ENCODE measurements around the gene EPHB6. TPM values are rescaled to one million over a fixed set of nuclear protein-coding genes. Genes with fewer than 3 reads are reported as not detected.

Gene EPHB6
- total RNA-seq, 1 experiment from 2014 or later: not detected

DNA sequence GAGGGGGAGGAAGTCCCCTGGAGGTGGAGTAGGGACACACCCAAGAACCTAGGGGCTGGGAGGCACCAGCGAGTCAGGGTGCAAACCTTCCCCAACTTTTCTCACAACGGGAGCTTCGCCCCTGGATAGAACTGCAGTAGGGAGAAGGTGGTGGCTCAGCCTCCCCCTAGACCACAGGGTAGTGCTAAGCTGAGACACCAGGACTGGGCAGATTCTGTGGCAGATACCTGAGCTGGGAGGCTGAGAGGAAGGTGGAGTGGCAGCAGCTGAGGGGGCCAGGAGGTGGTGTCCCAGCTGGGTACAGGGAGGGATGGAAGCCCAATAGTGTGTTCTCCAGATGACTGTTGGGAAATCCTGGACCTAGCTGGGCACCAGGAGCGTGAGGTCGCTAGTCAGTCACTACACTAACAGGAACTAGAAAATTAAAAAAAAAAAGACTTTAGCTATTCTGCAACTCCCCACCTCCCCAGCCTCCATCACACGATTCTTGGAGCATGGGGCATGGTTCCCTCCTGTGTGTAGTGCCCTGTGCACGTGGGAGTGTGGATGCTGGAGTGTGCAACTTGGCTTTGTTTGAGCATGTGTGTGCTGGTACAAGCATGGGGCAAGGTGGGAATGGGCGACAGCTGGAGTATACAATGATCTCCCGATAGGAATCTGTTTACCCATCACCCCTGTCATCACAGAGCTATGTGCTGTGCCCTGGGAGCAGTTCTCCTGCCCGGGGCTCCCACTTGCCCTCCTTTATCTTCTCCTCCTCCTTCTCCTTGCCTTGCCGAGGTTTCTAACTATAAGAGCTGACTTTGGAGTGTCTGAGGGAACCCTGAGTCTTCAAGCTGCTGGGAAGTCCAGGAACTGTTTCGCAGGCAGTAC is 39.5 kb downstream of the EPHB6 start:
- DNase-seq (ENCODE audit: extremely low read depth, low read depth): no peak

DNA sequence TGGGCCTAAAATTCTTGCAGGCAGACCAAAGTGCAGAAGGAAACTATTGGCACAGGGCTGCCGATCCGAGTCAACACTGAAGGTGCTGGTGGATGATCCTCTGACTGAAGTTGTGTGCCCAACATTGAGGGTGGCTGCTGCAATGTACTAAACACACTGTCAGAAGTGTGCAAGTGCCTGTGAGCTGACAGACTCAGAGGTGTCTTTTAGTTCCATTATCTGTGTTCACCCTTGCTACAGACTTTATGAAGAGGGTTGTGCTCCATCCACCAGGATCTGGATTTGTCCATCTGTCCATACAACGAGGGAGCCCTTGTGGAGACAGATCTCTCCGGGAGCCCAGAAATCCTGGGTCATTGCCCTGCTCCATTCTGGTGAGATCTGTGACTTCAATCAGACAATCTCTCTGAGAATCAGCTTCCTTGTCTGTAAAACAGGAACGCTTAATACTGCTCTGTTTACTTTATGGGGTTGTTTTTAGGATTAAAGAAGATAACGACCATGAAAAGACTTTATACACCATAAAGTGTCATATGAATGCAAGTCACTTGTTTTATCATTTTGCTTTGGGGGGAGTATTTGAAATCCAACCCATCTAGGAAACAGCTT is 40.2 kb downstream of the EPHB6 start:
- no peak for DNase-seq (ENCODE audit: extremely low read depth, low read depth)

DNA sequence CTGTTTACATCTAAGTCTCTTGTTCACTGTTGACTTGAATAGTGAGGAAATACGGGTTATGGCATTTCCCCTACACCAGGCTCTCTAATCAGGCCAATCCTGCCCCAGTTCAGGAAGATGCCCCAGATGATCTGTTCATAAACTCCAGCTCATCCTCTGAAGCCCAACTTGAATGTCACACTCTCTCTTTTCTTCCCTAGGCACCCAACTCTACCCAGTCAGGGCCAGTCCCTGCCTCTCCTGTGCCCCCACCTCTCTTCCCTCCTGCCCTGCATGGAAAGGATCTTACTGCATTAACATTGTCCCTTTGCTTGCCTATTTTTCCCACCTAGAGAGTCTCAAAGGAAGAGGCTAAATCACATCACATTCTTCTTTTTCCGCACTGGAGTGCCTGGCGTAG is 41.3 kb downstream of the EPHB6 start:
- DNase-seq (ENCODE audit: extremely low read depth, low read depth): no peak

DNA sequence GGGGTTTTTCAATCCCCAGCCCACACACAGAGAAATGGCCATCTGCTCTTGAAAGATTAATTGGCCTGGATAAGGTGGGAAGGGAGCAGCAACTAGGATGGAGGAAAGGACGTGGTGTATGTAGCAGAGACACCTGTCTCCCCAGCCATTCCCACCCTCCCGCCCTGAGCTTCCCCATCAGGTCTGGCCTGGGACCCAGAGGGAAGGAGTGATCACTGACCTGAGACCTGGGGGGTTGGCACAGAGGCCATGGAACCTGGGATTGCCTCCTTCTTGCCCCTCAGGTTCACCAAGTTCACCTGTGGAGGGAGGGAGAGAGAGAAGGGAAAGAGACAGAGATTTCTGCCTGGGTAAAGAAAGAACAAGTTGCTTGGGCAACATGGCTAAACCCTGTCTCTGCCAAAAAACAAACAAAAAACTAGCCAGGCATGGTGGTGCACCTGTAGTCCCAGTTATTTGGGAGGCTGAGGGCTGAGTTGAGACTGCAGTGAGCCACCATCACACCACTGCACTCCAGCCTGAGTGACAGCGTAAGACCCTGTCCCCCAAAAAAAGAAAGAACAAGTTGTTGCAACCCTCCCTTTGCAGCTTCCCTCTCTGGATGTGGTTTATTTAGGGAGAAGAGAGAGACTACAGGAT is 42.0 kb downstream of the EPHB6 start:
- DNase-seq (ENCODE audit: extremely low read depth, low read depth): no peak

DNA sequence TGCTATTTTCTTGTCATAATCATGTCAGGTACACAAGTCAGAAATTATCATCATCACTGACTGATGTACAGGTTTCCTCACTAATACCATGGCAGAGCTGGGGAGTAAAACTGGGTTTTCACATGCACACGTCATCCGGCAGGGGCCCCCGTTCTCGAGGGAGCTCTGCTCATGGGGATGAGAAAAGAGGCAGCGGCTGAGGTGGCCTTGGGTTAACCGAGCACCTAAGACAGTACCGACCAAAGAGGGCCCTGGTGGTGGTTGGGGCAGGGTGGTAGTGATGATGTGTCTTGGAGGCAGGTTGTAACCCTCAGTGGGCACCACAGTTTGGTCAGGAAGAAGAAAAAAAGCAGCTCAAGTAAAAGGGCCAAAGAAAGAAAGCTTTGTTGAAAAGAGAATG is 42.8 kb downstream of the EPHB6 start:
- DNase-seq (ENCODE audit: extremely low read depth, low read depth): no peak

DNA sequence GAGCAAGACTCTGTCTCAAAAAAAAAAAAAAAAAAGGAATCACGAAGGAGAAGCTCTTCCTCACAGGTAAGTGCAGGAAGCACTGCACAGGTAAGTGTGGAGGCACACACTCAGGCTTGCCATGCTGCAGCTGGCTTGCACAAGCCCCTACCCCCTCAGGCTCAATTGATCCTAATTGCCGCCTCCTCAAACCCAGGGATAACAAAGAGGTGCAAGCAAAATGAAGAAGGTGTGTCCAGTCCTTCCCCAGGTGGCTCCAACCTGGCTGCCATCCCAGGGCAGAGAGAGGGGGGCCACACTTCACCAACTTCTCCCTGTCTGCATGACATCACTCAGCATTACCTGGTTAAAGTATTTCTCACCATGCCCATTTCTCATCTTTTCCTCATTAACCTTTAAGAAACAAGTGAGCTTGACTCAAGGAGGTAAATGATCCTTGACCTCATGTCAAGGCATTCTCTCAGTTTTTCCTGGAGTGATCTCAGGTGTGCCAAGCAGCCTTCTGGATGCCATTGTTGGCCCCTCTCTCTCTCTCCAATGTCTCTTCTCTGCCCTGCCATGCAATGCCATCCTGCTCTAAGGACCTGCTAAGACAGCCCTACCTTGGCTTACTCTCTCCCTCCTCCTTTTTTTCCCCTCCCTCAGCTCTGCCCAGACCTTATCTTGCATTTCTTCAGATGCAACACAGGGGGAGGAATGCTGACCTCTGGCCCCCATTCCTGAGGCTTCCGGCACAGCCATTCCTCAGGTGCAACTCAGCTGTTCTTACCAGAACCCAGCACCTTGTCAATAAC is 43.7 kb downstream of the EPHB6 start:
- no peak for DNase-seq (ENCODE audit: extremely low read depth, low read depth)

DNA sequence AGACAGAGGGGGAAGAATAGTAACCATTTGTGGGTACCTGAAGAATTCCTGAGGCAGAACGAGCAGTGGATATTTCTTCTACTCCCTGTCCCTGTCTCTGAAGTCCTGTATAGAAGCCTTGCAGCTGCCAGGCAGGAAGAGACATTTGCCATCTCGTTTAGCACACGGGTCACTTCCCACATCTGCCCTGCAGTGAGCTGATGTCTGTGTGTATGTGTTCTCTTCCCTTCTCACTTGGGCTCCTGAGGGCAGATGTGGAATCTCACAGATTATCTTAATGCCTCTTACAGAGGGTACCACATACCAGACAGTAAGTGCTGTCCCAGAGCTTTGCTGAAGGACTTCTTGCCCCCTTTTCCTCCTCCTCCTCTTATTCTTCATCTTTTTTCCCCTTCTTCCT is 44.8 kb downstream of the EPHB6 start:
- no peak for DNase-seq (ENCODE audit: extremely low read depth, low read depth)

DNA sequence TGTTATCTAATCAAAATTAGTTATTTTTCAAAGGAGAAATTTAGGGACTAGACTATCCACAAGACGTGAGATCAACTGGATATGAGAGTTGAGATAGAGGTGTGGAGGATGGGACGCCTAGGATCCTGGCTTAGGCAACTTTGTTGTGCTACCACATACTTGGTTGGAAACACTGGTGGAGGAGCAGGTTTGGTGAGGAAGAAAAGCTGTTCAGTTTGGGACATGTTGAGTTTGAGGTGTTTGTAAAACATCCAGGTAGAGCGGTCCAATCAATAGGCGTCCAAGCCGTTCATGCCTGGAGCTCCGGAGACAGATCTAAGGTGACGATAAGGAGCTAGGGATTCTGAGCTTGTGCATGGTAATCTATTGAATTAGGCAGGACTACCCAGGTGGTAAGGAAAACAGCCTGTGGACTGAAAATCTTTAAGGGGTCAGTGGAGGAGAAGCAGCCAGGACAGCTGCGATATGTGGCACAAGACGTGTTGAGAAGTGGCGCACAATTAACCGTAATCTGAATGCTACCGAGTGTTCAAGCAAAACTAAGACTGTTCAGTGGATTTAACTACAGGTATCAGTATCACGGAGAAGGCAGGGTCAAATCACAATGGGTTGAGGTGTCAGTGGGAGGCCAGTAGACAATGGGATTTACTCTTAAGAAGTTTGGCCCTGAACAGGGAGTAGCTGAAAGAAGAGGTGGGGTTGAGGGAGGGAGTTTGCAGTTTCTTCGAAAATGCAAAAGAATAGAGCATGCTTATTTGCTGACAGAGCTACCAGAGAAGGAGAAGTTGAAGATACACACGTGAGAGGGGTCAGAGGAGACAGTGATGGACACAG is 46.8 kb downstream of the EPHB6 start:
- no peak for DNase-seq (ENCODE audit: extremely low read depth, low read depth)

DNA sequence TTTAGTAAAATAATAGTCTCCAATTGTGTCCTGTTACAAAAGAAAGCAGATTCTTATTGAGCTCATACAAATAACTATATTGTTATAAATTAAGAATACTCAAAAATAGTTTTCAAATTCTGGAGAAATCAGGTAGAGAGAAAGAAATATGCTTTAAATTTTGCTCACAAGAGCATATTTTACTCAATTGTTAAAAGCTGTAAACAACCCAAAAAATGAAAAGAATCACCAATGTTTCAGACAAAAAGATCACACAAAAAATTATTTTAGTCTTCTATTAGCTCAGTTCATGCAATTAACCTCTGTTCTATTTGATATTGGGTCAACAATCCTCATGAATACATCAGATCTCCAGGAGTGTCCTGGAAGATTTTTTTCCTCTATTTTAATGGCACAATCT is 49.3 kb downstream of the EPHB6 start:
- no peak for DNase-seq (ENCODE audit: extremely low read depth, low read depth)

DNA sequence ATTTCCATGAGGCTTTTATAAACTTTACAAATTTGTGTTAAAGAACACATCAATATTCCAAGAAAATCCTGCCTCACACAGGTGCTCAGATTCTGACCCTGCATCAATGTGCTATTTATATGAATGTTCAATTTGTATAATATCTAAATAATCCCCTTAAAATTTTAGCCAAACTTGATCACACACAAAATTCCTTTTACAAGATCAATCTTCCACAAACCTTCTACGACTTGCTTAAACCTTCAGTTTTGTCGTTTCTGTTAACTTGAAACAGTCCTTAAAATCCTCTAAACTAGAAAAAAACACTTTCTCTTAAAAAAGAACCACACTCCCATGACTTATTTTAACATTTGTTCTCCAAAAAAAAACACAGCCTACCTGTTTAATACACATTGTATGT is 50.9 kb downstream of the EPHB6 start:
- no peak for DNase-seq (ENCODE audit: extremely low read depth, low read depth)

DNA sequence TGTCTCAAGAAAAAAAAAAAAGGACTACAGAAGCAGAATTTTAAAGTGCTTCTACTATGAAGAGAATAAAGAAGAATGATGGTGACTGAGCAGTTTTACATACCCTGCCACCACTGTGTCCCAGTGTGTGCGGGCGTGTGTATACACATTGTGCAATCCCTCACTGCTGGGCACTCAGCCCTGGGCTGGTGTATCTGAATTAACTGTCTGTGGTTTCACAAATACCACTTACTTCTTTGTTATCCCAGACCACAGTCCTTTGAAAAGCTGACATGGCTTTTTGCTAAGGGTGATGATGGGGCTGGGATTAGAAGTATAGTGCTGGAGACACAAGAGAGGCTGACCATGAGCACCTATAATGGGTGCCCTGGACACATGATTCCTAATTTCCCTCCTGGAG is 51.8 kb downstream of the EPHB6 start:
- DNase-seq (ENCODE audit: extremely low read depth, low read depth): no peak

DNA sequence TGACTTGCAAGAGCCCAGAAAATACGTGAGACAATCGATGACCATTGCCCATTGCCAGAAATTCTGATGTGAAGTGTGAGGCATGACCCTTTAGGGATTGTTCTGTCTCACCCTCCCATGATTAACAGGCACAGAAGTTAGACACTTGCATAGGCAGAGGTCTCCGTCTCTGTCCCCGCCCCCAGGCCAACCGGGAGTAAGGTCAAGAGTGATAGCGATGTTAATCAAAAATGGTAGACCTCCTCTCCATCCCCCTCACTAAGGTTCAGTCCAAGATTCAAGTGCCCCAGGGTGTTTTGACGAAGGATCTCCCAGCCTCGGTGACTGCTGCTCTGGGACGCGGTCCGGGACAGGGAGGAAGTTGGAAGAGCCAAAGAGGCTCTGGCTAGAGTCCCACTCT is 53.4 kb downstream of the EPHB6 start:
- no peak for DNase-seq (ENCODE audit: extremely low read depth, low read depth)

DNA sequence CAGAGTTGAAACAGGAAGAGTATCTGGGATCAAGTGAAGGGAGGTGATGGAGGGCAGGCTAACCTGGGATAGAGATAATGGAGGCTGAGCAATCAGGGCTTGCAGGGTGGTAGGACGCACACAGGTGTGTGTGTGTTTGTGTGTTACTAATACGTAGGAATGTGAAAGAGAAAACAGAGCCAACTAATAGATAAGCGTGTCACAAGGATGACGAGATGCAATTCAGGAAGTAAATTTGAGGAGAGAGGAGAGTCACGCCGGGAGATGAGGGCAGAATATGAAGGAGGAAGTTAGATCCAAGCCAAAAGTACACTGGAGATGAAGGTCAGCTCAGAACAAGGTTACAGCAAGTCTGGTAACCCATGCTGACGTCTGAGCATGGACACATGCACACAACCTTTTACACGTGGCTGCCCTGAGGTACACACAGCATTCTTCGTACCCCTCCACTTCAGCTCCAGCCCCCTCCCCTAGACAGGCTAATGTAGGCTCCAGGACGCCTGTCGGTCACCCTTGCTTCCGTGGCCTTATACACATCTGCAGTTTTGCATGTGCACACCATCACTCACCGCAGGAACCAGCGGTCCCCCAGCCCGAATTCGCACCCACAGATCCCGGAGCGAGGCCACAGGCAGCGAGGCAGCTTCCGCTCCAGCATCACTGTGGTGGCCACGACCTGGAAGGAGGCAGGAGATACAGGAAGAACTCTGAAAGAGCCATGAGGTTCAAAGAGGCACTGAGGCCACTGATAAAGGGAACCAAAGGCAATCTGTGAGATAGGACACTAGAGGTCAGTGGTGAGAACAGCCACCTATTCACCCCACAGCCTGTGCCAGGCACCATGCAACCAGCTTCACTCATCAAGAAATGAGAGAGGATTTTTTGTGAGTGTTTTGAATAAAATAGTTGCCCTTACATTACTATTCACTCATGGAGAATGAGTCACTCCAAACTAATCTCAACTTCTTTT is 54.3 kb downstream of the EPHB6 start:
- no peak for DNase-seq (ENCODE audit: extremely low read depth, low read depth)

DNA sequence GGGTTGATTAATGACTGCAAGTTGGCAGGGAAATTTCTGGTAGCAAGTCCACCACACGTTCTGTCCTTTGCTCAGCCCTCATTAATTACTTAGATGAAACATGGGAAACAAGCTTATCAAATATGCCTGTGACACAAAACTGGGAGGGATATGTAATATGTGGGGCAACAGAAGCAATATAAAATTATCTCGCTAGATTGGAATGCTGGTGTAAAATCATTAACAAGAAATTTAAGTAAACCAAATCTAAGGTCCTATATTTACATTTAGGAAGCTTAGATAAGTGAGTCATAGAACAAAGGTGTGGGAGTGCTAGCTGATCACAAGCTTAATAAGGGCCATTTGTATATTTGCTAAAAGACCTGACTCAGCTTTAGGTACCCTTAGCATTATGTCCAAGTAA is 55.2 kb downstream of the EPHB6 start:
- no peak for DNase-seq (ENCODE audit: extremely low read depth, low read depth)

DNA sequence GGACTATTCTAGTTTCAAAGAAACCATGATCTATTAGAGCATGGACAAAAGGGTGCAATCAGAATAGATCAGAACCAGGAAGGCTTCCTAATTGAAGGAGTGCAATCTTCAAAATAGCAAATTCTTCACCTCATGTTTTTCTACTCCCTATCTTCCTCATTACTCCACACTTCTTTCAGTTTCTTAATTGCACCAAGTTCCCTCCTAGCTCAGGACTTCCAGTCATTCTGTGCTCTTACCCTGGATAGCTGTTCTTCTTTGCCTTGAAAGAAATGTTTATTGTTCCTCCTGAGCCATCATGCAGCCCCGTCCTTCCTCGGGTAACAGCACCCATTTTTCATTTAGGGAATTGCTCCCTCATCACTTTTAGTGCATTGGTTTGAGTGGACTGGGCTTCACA is 55.6 kb downstream of the EPHB6 start:
- no peak for DNase-seq (ENCODE audit: extremely low read depth, low read depth)

DNA sequence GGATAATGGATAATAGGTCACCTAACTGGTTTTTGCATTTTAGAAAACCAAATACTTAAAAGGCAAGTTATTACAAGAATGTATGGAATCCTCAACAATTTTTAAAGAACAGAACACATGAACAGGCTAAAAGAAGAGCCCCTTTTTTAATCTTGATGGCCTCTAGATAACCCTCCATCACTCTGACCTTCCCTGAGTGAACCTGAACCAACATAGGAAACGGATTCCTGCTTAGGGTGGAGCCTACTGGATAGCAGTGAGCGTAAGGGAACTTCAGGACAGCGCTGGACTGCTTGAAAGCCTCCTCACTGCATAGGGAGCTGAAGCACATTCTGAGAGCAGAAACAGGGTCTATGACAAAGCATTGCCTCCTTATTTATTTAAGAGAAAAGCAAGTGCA is 58.2 kb downstream of the EPHB6 start:
- no peak for DNase-seq (ENCODE audit: extremely low read depth, low read depth)

DNA sequence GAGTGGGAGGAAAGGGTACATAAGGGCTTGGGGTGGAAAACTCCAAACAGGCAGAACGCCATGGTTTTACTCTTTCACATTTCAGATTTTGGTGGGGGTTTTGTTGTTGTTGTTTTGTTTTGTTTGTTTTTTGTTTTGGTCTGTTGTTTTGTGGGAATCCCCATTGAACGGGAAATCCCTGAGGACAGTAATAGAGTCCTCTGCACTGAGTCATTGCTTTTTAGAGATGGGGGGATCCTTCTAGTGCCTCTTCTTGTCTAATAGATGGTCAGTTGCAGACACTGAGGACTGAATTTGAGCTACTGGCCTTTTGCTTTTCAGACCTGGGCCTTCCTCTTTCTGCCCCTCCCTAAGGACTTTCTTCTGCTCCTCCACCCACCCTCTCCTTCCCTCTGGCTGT is 58.7 kb downstream of the EPHB6 start:
- no peak for DNase-seq (ENCODE audit: extremely low read depth, low read depth)

DNA sequence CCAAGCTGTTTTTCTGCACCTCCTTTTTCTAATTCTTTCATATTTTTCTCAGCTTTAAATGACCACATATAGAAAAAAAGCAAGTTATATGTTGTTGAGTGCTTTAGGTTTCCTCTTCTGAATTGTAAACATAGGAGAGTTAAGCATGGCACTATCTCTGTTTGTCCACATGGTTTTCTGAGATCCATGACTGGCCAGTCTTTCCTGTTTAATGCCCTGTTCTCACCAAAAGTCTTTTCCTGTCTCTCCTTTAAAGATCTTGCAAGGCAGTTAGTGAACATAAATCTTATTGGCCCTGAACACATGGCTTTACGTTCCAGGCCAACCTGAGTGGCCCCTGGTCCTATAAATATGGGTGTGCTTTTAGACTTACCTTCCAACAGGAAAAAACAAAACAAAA is 59.2 kb downstream of the EPHB6 start:
- no peak for DNase-seq (ENCODE audit: extremely low read depth, low read depth)

DNA sequence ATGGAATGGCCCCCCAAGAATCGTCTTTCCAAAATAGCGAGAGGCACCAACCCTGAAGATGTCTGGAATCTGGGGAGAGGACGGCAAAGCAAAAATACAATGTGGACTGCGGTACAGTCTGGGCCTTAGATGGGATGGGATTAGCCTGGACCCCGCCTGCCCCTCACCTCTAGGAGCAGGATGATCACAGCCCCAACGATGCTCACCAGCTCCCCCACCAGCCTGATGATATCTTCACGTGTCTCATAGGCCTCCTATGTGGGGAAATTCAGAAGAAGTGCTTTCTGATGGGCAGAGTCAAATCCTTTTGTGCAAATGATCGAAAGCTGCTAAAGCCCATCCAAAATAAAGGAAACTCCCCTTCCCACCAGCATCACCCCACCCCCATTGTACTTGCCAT is 60.4 kb downstream of the EPHB6 start:
- no peak for DNase-seq (ENCODE audit: extremely low read depth, low read depth)
